ENCODE data around the gene CD164. TPM values are rescaled to one million over a fixed set of nuclear protein-coding genes. Genes with fewer than 3 reads are reported as not detected.

The CD164 gene
- total RNA-seq, 1 experiment from 2014 or later = 95.6 TPM

DNA sequence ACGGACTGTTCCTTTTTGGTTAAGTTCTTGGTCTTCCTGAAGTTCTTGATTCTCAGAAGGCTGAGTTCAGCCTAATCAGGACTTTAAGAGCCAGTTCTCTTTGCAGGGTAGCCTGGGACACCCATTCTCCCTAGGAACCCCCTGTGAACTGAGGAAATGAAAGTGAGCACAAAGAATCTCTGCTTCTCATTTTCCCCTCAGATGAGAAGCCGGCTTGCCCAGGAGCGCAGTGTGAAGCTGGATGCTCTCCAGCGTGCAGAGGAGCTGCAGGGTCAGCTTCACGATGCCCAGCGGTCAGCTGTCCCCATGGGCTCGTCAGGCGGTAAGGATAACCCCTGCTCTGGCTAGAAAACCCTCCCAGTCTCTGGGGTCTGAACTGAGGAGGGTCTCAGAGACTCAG lies 34.0 kb downstream of the CD164 start:
- Histone ChIP-seq H3K27me3 (ENCODE audit: low read length) (no peaks in the 10 kb centered on the region), H4K20me1 (ENCODE audit: low read length) (no peaks in the 10 kb centered on the region), H3K4me1 (ENCODE audit: insufficient read depth, low read length) (peaks cover 42% of the 10 kb centered on the region), H3K4me2 (ENCODE audit: low read length) (no peak overlapping the region), H3K9me2 (replicated peaks; ENCODE audit: low read length) (no peaks in the 10 kb centered on the region), H3K79me2 (ENCODE audit: low read length) (no peaks in the 10 kb centered on the region), H3F3A (ENCODE audit: low read length, unreplicated experiment) (no peaks in the 10 kb centered on the region), H2AFZ (ENCODE audit: low read length) (no peak overlapping the region), H3K9me3 (ENCODE audit: low read length) (no peaks in the 10 kb centered on the region), H3K27ac (ENCODE audit: low read length) (no peak overlapping the region), H3K36me3 (ENCODE audit: low read depth, low read length) (no peaks in the 10 kb centered on the region), H3K9ac (ENCODE audit: low read length) (no peak overlapping the region), H3K4me3 (ENCODE audit: low read length) (no peak overlapping the region)
- TF ChIP-seq EZH2 (IDR thresholded peaks at IDR 0.05; ENCODE audit: low read length, unreplicated experiment) (no peak), EZH2phosphoT487 (IDR thresholded peaks at IDR 0.05; ENCODE audit: borderline replicate concordance, low read length) (no peak)
- TF ChIP-seq, protein P1, sequence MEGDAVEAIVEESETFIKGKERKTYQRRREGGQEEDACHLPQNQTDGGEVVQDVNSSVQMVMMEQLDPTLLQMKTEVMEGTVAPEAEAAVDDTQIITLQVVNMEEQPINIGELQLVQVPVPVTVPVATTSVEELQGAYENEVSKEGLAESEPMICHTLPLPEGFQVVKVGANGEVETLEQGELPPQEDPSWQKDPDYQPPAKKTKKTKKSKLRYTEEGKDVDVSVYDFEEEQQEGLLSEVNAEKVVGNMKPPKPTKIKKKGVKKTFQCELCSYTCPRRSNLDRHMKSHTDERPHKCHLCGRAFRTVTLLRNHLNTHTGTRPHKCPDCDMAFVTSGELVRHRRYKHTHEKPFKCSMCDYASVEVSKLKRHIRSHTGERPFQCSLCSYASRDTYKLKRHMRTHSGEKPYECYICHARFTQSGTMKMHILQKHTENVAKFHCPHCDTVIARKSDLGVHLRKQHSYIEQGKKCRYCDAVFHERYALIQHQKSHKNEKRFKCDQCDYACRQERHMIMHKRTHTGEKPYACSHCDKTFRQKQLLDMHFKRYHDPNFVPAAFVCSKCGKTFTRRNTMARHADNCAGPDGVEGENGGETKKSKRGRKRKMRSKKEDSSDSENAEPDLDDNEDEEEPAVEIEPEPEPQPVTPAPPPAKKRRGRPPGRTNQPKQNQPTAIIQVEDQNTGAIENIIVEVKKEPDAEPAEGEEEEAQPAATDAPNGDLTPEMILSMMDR (conservative IDR thresholded peaks at IDR 0.05; ENCODE audit: low read depth, low read length) = no peak
- ChIA-PET CTCF (no interaction called here), POLR2A (ENCODE audit: unreplicated experiment) (no interaction called here)
- ATAC-seq = no peak
- BruUV-seq (replicated peaks) = no TSS peak
- no peak for DNase-seq
- intact Hi-C loops (cut with micrococcal nuclease) = no loop called here

DNA sequence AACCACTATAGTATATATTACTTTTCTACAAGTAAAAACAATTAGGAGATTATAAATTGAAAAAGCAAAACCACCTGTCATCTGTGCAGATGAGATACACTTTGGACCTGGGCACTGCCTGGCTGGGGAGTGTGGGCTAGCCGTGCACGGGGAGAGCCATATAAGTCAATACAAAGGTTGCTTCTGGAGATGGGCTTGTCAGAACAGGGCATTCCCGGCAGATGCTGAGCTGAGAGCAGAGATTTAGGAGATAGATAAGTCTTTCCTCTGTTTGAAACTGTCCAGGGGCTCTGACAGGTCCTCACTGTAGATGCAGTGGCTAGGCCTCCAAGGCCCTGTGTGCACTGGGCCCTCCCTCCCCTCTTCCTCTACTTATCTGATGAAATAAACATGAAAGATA lies 34.5 kb downstream of the CD164 start:
- DNase-seq (no peak), ATAC-seq (no peak)
- Histone ChIP-seq H4K20me1 (ENCODE audit: low read length) (no peaks in the 10 kb centered on the region), H3K36me3 (ENCODE audit: low read depth, low read length) (no peaks in the 10 kb centered on the region), H3K9me2 (replicated peaks; ENCODE audit: low read length) (no peaks in the 10 kb centered on the region), H3K27me3 (ENCODE audit: low read length) (no peaks in the 10 kb centered on the region), H3K79me2 (ENCODE audit: low read length) (no peaks in the 10 kb centered on the region), H3K9me3 (ENCODE audit: low read length) (no peaks in the 10 kb centered on the region), H2AFZ (ENCODE audit: low read length) (no peak overlapping the region), H3K9ac (ENCODE audit: low read length) (no peak overlapping the region), H3F3A (ENCODE audit: low read length, unreplicated experiment) (no peaks in the 10 kb centered on the region), H3K4me1 (ENCODE audit: insufficient read depth, low read length) (peaks cover 45% of the 10 kb centered on the region), H3K27ac (ENCODE audit: low read length) (no peak overlapping the region), H3K4me3 (ENCODE audit: low read length) (no peak overlapping the region), H3K4me2 (ENCODE audit: low read length) (no peak overlapping the region)
- POLR2A ChIA-PET (ENCODE audit: unreplicated experiment) = no interaction called here
- TF ChIP-seq EZH2phosphoT487 (IDR thresholded peaks at IDR 0.05; ENCODE audit: borderline replicate concordance, low read length) = no peak
- TF ChIP-seq, protein P1 (conservative IDR thresholded peaks at IDR 0.05; ENCODE audit: low read depth, low read length) = no peak
- TF ChIP-seq EZH2 (IDR thresholded peaks at IDR 0.05; ENCODE audit: low read length, unreplicated experiment) = no peak
- BruUV-seq (replicated peaks) = no TSS peak
- intact Hi-C loops (cut with micrococcal nuclease) = no loop called here
- CTCF ChIA-PET = no interaction called here

- ChIA-PET POLR2A (ENCODE audit: unreplicated experiment) (no interaction called here), CTCF (no interaction called here)
- Histone ChIP-seq H3K4me2 (ENCODE audit: low read length) (no peak overlapping the region), H3F3A (ENCODE audit: low read length, unreplicated experiment) (no peaks in the 10 kb centered on the region), H3K4me3 (ENCODE audit: low read length) (no peak overlapping the region), H3K27ac (ENCODE audit: low read length) (no peak overlapping the region), H4K20me1 (ENCODE audit: low read length) (no peaks in the 10 kb centered on the region), H2AFZ (ENCODE audit: low read length) (no peak overlapping the region), H3K79me2 (ENCODE audit: low read length) (no peaks in the 10 kb centered on the region), H3K9ac (ENCODE audit: low read length) (no peak overlapping the region), H3K36me3 (ENCODE audit: low read depth, low read length) (no peaks in the 10 kb centered on the region), H3K4me1 (ENCODE audit: insufficient read depth, low read length) (peaks cover 42% of the 10 kb centered on the region), H3K9me3 (ENCODE audit: low read length) (no peaks in the 10 kb centered on the region), H3K27me3 (ENCODE audit: low read length) (no peaks in the 10 kb centered on the region), H3K9me2 (replicated peaks; ENCODE audit: low read length) (no peaks in the 10 kb centered on the region)
- intact Hi-C loops (cut with micrococcal nuclease) = no loop called here
- DNase-seq = no peak
- TF ChIP-seq EZH2phosphoT487 (IDR thresholded peaks at IDR 0.05; ENCODE audit: borderline replicate concordance, low read length) (no peak), EZH2 (IDR thresholded peaks at IDR 0.05; ENCODE audit: low read length, unreplicated experiment) (no peak)
- TF ChIP-seq, protein P1 (conservative IDR thresholded peaks at IDR 0.05; ENCODE audit: low read depth, low read length) = no peak
- BruUV-seq (replicated peaks) = no TSS peak
- no peak for ATAC-seq
Measured at GRCh38 chr6:109345986-109346385, 36.3 kb downstream of the CD164 start.

Data from PC-3 (cell line).